Measurements from ENCODE around the gene ADGRG3. TPM values are rescaled to one million over a fixed set of nuclear protein-coding genes. Genes with fewer than 3 reads are reported as not detected.

Gene ADGRG3
- total and polyA plus RNA-seq, 9 of the 15 experiments (the other 6 are each of a cell fraction or from before 2014, with no cell fraction given) = 0.09 to 0.52 (median 0.14) TPM; not detected in 3

DNA sequence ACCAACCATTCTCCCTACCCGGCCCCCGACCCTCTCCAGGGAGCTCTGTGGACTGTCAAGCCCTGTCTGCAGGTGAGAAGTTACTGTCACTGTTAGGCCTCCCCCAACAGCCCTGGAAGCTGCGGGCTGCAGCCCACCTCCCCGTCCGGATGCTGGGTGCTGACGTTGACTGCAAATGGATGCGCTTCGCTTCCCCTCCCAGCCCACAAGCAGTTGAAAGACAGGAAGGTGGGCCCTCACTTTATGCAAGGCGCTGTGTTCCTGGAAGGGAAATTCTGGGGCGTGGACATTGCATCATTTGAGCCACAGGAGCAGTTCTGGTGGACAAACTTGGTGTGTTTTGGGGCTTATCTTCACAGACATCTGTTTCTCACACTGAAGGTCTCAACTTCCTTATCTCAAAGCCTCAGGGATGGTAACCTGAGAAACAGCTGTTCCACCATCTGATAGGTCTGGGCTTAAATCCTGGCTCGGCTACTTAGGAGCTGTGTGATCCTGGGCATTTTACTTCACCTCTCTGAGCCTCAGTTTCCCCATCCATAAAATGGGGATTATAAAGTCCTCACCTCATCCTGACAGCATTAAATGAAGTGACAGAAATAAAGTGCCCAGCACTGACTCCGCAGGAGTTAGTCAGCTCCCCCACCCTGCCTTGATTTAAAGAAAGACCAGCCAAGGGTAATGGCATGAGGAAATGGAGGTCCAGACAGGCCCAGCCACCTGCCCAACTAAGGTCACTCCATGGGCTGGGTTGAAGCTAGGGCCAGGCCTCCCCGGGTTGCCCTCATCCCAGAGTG is 21.9 kb downstream of the ADGRG3 start (continued):
- TF ChIP-seq, protein P1, sequence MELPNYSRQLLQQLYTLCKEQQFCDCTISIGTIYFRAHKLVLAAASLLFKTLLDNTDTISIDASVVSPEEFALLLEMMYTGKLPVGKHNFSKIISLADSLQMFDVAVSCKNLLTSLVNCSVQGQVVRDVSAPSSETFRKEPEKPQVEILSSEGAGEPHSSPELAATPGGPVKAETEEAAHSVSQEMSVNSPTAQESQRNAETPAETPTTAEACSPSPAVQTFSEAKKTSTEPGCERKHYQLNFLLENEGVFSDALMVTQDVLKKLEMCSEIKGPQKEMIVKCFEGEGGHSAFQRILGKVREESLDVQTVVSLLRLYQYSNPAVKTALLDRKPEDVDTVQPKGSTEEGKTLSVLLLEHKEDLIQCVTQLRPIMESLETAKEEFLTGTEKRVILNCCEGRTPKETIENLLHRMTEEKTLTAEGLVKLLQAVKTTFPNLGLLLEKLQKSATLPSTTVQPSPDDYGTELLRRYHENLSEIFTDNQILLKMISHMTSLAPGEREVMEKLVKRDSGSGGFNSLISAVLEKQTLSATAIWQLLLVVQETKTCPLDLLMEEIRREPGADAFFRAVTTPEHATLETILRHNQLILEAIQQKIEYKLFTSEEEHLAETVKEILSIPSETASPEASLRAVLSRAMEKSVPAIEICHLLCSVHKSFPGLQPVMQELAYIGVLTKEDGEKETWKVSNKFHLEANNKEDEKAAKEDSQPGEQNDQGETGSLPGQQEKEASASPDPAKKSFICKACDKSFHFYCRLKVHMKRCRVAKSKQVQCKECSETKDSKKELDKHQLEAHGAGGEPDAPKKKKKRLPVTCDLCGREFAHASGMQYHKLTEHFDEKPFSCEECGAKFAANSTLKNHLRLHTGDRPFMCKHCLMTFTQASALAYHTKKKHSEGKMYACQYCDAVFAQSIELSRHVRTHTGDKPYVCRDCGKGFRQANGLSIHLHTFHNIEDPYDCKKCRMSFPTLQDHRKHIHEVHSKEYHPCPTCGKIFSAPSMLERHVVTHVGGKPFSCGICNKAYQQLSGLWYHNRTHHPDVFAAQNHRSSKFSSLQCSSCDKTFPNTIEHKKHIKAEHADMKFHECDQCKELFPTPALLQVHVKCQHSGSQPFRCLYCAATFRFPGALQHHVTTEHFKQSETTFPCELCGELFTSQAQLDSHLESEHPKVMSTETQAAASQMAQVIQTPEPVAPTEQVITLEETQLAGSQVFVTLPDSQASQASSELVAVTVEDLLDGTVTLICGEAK (IDR thresholded peaks at IDR 0.05) = no peak
- TF ChIP-seq, protein P1 (CRISPR knock-in tag; IDR thresholded peaks at IDR 0.05) = no peak
- TF ChIP-seq PCBP1 (IDR thresholded peaks at IDR 0.05; ENCODE audit: low read depth, low read length, poor library complexity, severe bottlenecking) = no peak
- TF ChIP-seq HDAC8 (tag; IDR thresholded peaks at IDR 0.05) = no peak
- no peak for TF ChIP-seq SAFB (IDR thresholded peaks at IDR 0.05; ENCODE audit: borderline replicate concordance, low read depth, low read length)
- peak; percentile 3; the same call in 1 of the 2 replicates for TF ChIP-seq MAFK (IDR thresholded peaks at IDR 0.05; ENCODE audit: low read length)
- TF ChIP-seq, protein P2, sequence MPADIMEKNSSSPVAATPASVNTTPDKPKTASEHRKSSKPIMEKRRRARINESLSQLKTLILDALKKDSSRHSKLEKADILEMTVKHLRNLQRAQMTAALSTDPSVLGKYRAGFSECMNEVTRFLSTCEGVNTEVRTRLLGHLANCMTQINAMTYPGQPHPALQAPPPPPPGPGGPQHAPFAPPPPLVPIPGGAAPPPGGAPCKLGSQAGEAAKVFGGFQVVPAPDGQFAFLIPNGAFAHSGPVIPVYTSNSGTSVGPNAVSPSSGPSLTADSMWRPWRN (IDR thresholded peaks at IDR 0.05; ENCODE audit: low read depth) = peak; percentile 96
- TF ChIP-seq TCF7 (IDR thresholded peaks at IDR 0.05; ENCODE audit: borderline replicate concordance) = peak; percentile 52; the same call in 1 of the 2 replicates
- TF ChIP-seq ZNF133 (CRISPR knock-in tag; IDR thresholded peaks at IDR 0.05) = no peak
- TF ChIP-seq TCF7L2 (IDR thresholded peaks at IDR 0.05; ENCODE audit: low read depth, low read length) = no peak
- TF ChIP-seq, protein P3, sequence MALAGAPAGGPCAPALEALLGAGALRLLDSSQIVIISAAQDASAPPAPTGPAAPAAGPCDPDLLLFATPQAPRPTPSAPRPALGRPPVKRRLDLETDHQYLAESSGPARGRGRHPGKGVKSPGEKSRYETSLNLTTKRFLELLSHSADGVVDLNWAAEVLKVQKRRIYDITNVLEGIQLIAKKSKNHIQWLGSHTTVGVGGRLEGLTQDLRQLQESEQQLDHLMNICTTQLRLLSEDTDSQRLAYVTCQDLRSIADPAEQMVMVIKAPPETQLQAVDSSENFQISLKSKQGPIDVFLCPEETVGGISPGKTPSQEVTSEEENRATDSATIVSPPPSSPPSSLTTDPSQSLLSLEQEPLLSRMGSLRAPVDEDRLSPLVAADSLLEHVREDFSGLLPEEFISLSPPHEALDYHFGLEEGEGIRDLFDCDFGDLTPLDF (CRISPR knock-in tag; IDR thresholded peaks at IDR 0.05) = no peak; the same call in 1 of the 2 replicates
- TF ChIP-seq, protein P4, sequence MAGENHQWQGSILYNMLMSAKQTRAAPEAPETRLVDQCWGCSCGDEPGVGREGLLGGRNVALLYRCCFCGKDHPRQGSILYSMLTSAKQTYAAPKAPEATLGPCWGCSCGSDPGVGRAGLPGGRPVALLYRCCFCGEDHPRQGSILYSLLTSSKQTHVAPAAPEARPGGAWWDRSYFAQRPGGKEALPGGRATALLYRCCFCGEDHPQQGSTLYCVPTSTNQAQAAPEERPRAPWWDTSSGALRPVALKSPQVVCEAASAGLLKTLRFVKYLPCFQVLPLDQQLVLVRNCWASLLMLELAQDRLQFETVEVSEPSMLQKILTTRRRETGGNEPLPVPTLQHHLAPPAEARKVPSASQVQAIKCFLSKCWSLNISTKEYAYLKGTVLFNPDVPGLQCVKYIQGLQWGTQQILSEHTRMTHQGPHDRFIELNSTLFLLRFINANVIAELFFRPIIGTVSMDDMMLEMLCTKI (IDR thresholded peaks at IDR 0.05; ENCODE audit: partially characterized antibody) = no peak
- TF ChIP-seq EP300 (IDR thresholded peaks at IDR 0.05; ENCODE audit: low read length) = peak; percentile 99
- TF ChIP-seq, protein P5, sequence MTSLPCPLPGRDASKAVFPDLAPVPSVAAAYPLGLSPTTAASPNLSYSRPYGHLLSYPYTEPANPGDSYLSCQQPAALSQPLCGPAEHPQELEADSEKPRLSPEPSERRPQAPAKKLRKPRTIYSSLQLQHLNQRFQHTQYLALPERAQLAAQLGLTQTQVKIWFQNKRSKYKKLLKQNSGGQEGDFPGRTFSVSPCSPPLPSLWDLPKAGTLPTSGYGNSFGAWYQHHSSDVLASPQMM (CRISPR knock-in tag; IDR thresholded peaks at IDR 0.05) = no peak
- no peak for TF ChIP-seq ZNF12 (CRISPR knock-in tag; IDR thresholded peaks at IDR 0.05)
